ENCODE results near the gene PARP8.
"Not testable (repeated sequence)": the region's sequence is repeated elsewhere in the genome, so short reads cannot be mapped to it uniquely, and the experiment has no call there.

The PARP8 gene

GRCh38 chr5:50791813-50792212 is 125.4 kb downstream of the PARP8 start:
- DNase-seq: no peak

- DNase-seq: no peak
These were observed 126.4 kb downstream of the PARP8 start for GRCh38 chr5:50792843-50793242.

GRCh38 chr5:50794812-50795211 is 128.4 kb downstream of the PARP8 start:
- no peak for DNase-seq

- DNase-seq: no peak
These were observed 131.6 kb downstream of the PARP8 start for GRCh38 chr5:50798002-50798401.

GRCh38 chr5:50799596-50799995 is 133.2 kb downstream of the PARP8 start:
- DNase-seq: no peak

- DNase-seq: no peak
These were observed 134.0 kb downstream of the PARP8 start for GRCh38 chr5:50800410-50800809.

GRCh38 chr5:50807661-50808060 is 141.2 kb downstream of the PARP8 start:
- DNase-seq: no peak

- no peak for DNase-seq
These were observed 142.0 kb downstream of the PARP8 start for GRCh38 chr5:50808406-50808805.

GRCh38 chr5:50811746-50812145 is 145.3 kb downstream of the PARP8 start:
- DNase-seq: not testable (repeated sequence)

- DNase-seq: no peak
These were observed 147.3 kb downstream of the PARP8 start for GRCh38 chr5:50813691-50814090.

- DNase-seq: no peak
These were observed 148.1 kb downstream of the PARP8 start for GRCh38 chr5:50814556-50814955.

GRCh38 chr5:50822046-50822445 is 155.6 kb downstream of the PARP8 start:
- DNase-seq: no peak

GRCh38 chr5:50822761-50823160 is 156.3 kb downstream of the PARP8 start:
- no peak for DNase-seq

- no peak for DNase-seq
These were observed 157.1 kb downstream of the PARP8 start for GRCh38 chr5:50823568-50823967.

GRCh38 chr5:50824109-50824508 is 157.7 kb downstream of the PARP8 start:
- no peak for DNase-seq

GRCh38 chr5:50827516-50828247 is 161.2 kb downstream of the PARP8 start:
- no peak for DNase-seq

GRCh38 chr5:50829023-50829422 is 162.6 kb downstream of the PARP8 start:
- no peak for DNase-seq

GRCh38 chr5:50832657-50833284 is 166.3 kb downstream of the PARP8 start:
- DNase-seq: no peak

- no peak for DNase-seq
These were observed 169.9 kb downstream of the PARP8 start for GRCh38 chr5:50836356-50836755.

- DNase-seq: no peak
These were observed 173.0 kb downstream of the PARP8 start for GRCh38 chr5:50839472-50839871.

GRCh38 chr5:50843091-50843490 is 176.7 kb downstream of the PARP8 start:
- DNase-seq: no peak

- DNase-seq: no peak
These were observed 179.8 kb downstream of the PARP8 start for GRCh38 chr5:50846261-50846660.

- no peak for DNase-seq
These were observed 183.1 kb downstream of the PARP8 start for GRCh38 chr5:50849554-50849953.

GRCh38 chr5:50853151-50853550 is 186.7 kb downstream of the PARP8 start:
- DNase-seq: no peak

- no peak for DNase-seq
These were observed 187.6 kb downstream of the PARP8 start for GRCh38 chr5:50854082-50854481.

Measured in activated T-cell treated with anti-CD3 and anti-CD28 coated beads, Interleukin-2, amount 50 U/mL, for 48 hours (primary cell).